GM12891 (cell line): ENCODE results near the gene OGG1.
"Not testable (repeated sequence)": the region's sequence is repeated elsewhere in the genome, so short reads cannot be mapped to it uniquely, and the experiment has no call there.

ENCODE experiments used
- DNase-seq: peaks from one replicate; pipeline ENCODE4 v3.0.0; 2011; ENCODE audit warnings: low spot score; ENCODE audit not compliant: insufficient read length
- FAIRE-seq: peaks from 2 replicates; lab custom pipeline; 2011; peaks lifted over from hg19 to GRCh38; lab: Jason Lieb, UNC
- PAX5 ChIP-seq: IDR thresholded peaks from 2 replicates; pipeline ENCODE4 v1.6.1; 2011; ENCODE audit warnings: low read length, moderate library complexity, mild to moderate bottlenecking; ENCODE audit not compliant: insufficient read depth, severe bottlenecking
- POLR2A ChIP-seq: IDR thresholded peaks from 2 replicates; pipeline ENCODE4 v1.6.1; 2011; ENCODE audit warnings: low read depth, low read length, control low read depth
- POLR2AphosphoS5 ChIP-seq: IDR thresholded peaks from 2 replicates; pipeline ENCODE4 v1.6.1; 2011; ENCODE audit warnings: low read depth, low read length, control low read depth
- POU2F2 ChIP-seq: IDR thresholded peaks from 2 replicates; pipeline ENCODE4 v1.6.1; 2011; ENCODE audit warnings: low read depth, mild to moderate bottlenecking, control low read depth, low read length, moderate library complexity
- SPI1 ChIP-seq: IDR thresholded peaks from 2 replicates; pipeline ENCODE4 v1.6.1; 2011; ENCODE audit warnings: low read depth, low read length, control low read depth
- TAF1 ChIP-seq: IDR thresholded peaks from 2 replicates; pipeline ENCODE4 v1.6.1; 2011; ENCODE audit warnings: low read depth, low read length, control low read depth

The OGG1 gene

GRCh38 chr3:9770276-9770812, 20.6 kb downstream of the OGG1 start:
- FAIRE-seq (no peak), DNase-seq (no peak)
- TF ChIP-seq POU2F2 (no peak), POLR2A (no peak), TAF1 (no peak), POLR2AphosphoS5 (no peak), SPI1 (no peak), PAX5 (no peak)

DNA sequence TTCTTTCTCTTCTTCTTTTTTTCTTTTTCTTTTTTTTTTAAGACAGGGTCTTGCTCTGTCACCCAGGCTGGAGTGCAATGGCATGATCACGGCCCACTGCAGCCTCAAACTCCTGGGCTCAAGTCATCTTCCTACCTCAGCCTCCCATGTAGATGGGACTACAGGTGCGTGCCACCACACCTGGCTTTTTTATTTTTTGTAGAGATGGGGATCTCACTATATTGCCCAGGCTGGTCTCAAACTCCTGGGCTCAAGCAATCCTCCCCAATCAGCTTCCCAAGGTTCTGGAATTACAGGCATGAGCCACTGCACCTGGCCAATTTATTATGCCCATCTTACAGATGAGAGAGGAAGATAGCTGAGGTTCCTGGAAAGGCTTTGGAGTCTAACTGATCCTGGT, 21.3 kb downstream of the OGG1 start:
- not testable (repeated sequence) for DNase-seq, FAIRE-seq

GRCh38 chr3:9776896-9777693, 27.3 kb downstream of the OGG1 start:
- TF ChIP-seq TAF1 (no peak), POLR2AphosphoS5 (no peak), POLR2A (no peak), PAX5 (no peak), POU2F2 (no peak), SPI1 (no peak)
- FAIRE-seq (no peak), DNase-seq (no peak)

GRCh38 chr3:9777694-9778021, 27.9 kb downstream of the OGG1 start:
- TF ChIP-seq SPI1 (no peak), POLR2A (no peak), TAF1 (no peak), PAX5 (no peak), POLR2AphosphoS5 (no peak), POU2F2 (no peak)
- DNase-seq (no peak), FAIRE-seq (no peak)

GRCh38 chr3:9778143-9779074, 28.7 kb downstream of the OGG1 start:
- peak; percentile 33 for FAIRE-seq

DNA sequence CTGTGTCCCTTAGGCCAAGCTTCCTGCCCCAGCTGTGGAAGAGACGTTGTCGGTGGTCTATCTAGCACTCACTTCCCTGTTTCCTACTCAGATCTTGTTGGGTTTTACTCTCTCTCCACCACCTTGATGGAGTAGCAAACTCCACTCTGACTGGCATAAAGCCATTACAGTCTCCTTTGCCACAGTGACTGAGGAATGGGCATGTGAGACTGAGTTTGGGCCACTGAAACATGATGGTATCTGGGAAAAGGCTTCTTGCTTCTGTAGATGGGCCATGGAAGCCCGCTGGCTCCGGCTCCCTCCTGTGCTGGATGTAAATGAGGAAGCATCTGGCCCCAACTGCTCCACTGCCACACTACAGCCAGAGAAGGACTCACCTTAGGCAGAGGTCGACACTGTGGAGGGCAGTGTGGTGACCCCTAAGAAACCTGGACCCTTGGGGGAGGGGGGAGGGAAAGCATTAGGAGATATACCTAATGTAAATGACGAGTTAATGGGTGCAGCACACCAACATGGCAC, 29.4 kb downstream of the OGG1 start:
- peak; percentile 23; the same call in 1 of the 2 replicates for TF ChIP-seq SPI1
- no peak for TF ChIP-seq POU2F2
- TF ChIP-seq TAF1: no peak
- TF ChIP-seq PAX5: no peak
- no peak for TF ChIP-seq POLR2A
- TF ChIP-seq POLR2AphosphoS5: no peak
- DNase-seq (no peak), FAIRE-seq (no peak)

More at GRCh38 chr3:9778143-9779074, 28.7 kb downstream of the OGG1 start:
- TF ChIP-seq TAF1 (no peak), POLR2A (no peak), POU2F2 (no peak), PAX5 (no peak), SPI1 (no peak), POLR2AphosphoS5 (no peak)
- no peak for DNase-seq

GRCh38 chr3:9779721-9780457, 30.1 kb downstream of the OGG1 start:
- DNase-seq (no peak), FAIRE-seq (peak; percentile 60)
- TF ChIP-seq PAX5 (no peak), POU2F2 (no peak), SPI1 (peak; percentile 58), POLR2A (0 out of 2 replicates have a peak, but pooled peaks have one; percentile 44), POLR2AphosphoS5 (no peak), TAF1 (no peak)

DNA sequence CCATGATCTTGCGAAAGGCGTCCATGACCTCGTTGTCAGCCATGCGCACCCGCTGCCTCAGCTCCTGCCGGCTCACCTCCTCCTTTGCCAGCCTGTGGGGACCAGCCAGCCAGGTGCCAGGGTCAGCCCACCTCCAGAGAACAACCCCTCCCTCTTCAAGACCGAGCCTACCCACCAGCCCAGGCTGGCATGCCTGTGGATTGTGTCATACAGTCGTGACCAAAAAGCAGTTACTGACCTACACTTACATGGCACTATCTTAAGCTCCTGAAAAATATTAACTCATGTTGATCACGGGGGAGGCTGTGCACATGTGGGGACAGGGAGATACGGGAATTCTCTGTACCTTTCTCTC, 30.7 kb downstream of the OGG1 start:
- no peak for DNase-seq
- FAIRE-seq: peak; percentile 65
- no peak for TF ChIP-seq TAF1
- no peak for TF ChIP-seq POLR2AphosphoS5
- TF ChIP-seq SPI1: no peak
- no peak for TF ChIP-seq POU2F2
- no peak for TF ChIP-seq POLR2A
- TF ChIP-seq PAX5: no peak
